Fibroblast of skin of back (primary cell): ENCODE measurements around the gene GATAD2A.

Experiments used
- DNase-seq: peaks from one replicate; pipeline ENCODE4 v3.0.0-alpha.2; 2013

Gene GATAD2A

DNA sequence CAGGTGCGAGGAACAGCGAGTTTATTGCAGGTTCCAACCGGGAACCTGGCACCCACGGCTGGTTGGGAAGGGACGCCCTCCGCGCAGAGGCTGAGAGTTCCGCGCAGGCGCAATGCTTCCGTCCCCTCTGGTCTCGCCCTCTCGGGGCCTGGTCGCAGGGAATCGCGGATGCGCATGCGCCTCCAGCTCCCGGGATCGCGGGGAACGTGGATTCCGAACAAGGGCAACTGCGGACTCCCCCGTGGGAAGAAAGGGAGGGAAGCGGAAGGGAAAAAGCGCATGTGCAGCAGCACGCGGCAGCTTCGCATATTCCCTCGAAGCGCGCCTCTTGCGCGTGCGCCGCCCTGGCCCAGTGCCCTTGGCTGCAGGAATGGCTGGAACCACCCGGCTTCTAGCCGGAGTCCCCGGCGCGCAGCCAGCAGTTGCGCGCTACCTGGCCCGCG, 108.8 kb downstream of the GATAD2A start:
- DNase-seq = peak; percentile 68

DNA sequence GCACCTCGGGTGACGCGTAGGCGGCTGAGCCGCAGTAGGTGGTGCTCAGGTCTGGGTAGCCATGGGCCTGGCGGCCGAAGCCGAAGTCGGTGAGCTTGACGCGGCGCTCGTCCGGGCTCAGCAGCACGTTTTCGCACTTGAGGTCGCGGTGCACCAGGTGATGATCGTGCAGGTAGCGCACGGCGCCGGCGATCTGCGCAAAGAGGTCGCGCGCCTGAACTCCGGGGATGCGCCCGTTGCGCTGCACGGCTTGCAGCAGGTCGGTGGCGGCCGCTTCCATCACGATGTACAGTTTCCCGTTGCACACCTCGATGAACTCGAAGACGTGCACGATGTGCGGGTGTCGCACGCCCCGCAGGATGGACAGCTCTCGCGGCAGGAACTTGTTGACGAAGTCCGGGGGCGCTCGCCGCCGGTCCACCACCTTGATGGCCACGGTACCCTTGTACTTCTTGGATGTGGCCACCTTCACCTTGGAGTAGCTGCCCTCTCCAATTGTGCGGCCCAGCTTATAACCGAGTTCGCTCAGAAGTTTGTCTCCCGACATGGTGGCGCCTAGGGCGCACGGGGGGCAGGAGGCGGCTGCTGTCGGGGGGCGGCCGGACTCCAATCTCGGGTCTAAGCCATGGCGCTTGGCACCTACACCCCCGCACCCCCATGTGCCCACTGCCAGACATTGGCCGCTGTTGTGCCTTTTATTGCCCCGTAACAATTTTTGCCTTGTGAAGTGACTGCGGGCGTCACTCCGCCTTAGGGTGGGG, 109.6 kb downstream of the GATAD2A start, which contains the start of gene TSSK6:
TSS of gene TSSK6 (minus strand) at position 668 of the 761 bp plus-strand sequence. CDS start at position 547, 121 bp downstream.
- no peak for DNase-seq

- peak; percentile 93 for DNase-seq
These were observed 110.4 kb downstream of the GATAD2A start, which contains the start of gene NDUFA13 for GRCh38 chr19:19515642-19516519. TSS of gene NDUFA13 (plus strand) at chr19:19516225. CDS start at chr19:19516239, 14 bp downstream.

GRCh38 chr19:19517235-19517619, 111.8 kb downstream of the GATAD2A start:
- DNase-seq = no peak

DNA sequence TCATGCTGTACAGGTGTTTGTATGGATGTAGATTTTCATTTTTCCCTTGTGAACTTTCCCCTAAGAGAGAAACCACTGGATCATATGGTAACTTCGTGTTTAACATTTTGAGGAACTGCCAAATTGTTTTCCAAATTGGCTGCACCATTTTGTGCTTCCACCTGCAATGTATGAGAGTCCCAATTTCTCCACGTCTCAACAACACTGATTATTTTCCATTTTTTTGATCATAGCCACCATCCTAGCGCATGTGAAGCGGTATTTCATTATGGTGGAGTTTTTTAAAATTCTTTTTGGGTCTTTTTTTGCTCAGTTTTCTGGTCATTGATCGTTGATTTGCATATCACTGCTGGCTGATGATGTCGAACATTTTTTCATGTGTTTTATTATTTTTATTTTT, 115.5 kb downstream of the GATAD2A start:
- no peak for DNase-seq

- DNase-seq = no peak
These were observed 117.7 kb downstream of the GATAD2A start for GRCh38 chr19:19523177-19523576.

DNA sequence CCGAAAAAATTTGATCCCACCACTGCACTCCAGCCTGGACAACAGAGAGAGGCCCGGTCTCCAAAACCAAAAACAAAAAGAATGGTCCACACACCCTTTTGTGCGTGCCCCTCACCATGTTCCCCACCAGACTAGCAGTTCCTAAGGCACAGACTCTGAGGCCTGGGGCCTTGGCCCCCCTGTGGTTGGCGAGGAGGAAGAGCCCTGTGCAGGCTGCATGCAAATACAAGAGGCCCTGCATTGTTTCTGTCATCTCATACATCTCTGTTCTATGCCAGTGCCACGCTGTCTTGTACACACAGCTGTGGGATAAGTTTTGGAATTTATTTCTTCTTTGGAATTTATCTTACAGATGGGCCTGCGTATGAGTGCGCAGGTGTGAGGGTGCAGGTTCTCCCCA, 118.6 kb downstream of the GATAD2A start:
- no peak for DNase-seq

DNA sequence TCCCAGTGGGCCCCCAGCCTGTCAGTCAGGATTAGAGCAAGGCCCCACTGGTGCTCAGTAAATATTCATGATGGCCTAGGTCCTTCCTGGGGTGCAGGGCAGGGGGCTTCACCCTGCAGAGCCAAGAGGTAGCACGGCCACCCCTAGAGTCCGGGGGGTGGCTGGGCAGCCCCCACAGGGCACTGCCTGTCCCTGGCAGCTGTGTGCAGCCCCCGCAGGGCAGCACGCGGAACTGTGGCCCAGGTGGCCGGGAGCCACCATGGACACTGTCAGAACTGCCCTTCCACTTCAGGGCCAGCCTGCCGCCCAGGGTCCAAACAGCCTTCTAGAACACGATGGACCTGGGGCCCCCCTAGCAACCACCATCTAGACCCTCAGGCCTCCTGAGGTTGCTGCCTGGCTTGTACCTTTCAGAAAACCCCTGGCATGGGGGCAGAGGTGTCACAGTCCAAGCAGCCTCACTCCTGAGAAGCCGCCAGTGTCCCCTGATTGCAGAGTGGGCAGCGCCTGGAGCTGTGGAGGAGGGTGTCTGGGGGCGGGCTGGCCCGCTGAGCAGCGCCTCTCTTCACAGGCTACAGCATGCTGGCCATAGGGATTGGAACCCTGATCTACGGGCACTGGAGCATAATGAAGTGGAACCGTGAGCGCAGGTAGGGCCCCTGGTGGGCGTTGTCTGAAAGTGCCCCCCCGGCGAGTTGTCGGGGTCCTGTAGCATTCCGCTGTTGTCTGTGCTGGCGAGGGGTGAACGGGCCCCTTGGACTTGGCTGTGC, 120.3 kb downstream of the GATAD2A start:
- DNase-seq = no peak

DNA sequence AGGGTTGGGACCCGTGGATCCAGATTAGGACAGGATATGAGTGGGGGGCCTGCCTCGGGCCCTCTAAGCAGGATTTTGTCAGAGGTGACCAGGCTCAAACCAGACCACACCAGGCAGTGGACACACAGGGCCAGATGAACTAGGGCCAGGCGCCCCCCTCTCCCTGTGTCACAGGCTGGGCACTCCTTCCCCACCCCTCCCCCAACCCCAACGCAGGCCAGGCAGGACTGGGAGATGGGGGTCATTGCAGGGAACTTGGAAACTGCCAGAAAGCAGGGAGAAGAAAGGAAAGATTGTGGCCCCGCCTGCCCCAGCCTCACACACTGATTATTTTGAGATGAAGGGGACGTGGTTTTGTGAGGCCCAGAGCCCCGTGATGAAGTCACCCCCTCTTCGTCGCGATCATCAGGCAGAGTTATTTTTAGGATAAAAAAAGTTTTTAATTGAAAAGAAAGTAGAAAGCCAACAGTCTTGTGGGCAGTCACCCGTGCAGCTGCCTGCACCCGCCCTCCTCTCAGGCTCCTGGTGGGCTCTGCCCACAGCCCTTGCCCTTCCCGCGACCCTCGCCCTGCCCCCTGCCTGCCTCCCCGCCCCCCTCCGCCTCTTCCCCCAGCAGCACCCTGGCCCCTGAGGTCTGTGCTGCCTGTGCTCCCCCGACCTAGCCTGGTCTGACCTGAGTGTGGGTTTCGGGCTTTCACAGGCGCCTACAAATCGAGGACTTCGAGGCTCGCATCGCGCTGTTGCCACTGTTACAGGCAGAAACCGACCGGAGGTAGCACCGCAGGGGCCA, 121.3 kb downstream of the GATAD2A start:
- DNase-seq = no peak

GRCh38 chr19:19527371-19527656, 121.8 kb downstream of the GATAD2A start:
- no peak for DNase-seq

DNA sequence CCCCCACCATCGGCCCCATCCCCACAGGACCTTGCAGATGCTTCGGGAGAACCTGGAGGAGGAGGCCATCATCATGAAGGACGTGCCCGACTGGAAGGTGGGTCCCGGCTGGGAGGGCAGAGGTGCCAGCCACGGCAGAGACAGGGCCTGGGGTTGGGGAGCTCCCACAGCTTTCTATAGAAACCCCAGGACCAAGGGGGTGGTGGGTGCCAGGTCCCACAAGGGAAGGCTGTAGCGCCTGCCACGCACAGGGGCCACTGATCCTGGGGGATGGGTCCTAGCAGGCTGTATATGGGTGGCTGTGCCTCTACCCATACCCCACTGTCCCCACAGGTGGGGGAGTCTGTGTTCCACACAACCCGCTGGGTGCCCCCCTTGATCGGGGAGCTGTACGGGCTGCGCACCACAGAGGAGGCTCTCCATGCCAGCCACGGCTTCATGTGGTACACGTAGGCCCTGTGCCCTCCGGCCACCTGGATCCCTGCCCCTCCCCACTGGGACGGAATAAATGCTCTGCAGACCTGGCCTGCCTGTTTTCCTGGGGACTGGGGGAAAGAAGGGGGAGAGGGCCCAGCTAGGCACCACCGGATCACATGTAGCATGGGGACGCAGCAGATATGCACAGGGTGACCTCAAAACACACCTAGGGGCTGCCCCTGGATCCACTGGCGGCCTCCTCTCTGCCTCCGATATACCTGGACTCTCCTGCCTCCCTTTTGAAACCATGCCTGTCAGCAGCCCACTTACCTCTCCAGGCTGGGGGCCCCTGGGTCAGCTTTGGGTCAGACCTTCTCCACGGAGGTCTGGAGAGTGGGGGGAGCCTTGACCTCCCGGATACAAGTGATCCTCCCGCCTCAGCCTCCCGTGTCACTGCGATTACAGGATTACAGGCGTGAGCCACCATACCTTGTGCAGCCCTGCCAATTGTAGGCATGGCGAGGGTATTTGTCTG, 122.5 kb downstream of the GATAD2A start:
- DNase-seq = no peak

GRCh38 chr19:19528721-19529490, 123.4 kb downstream of the GATAD2A start, which contains the start of gene YJEFN3:
TSS of gene YJEFN3 (plus strand) at chr19:19528911. CDS start at chr19:19528933, 22 bp downstream.
- peak; percentile 37 for DNase-seq

- no peak for DNase-seq
These were observed 124.4 kb downstream of the GATAD2A start for GRCh38 chr19:19529783-19530422.

- DNase-seq = no peak
These were observed 124.9 kb downstream of the GATAD2A start for GRCh38 chr19:19530423-19530804.

DNA sequence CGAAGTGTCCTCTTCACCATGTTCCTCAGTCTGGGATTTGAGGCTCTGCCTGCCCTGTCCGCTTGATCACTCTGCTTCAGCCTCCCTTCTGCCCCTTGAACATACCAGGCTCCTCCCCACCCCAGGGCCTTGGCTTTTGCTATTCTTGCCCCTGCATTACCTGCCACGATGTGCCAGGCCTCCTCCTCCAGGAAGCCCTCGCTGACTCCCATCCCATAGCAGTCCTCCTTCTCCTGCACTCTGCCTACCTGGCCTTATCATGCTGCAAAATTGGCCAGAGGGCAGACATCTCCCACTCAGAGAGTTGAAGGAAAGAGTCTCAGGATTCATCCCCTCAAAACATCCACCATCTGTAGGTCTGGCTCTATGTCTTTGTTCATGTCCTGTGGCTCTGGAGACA, 125.4 kb downstream of the GATAD2A start:
- DNase-seq = no peak

DNA sequence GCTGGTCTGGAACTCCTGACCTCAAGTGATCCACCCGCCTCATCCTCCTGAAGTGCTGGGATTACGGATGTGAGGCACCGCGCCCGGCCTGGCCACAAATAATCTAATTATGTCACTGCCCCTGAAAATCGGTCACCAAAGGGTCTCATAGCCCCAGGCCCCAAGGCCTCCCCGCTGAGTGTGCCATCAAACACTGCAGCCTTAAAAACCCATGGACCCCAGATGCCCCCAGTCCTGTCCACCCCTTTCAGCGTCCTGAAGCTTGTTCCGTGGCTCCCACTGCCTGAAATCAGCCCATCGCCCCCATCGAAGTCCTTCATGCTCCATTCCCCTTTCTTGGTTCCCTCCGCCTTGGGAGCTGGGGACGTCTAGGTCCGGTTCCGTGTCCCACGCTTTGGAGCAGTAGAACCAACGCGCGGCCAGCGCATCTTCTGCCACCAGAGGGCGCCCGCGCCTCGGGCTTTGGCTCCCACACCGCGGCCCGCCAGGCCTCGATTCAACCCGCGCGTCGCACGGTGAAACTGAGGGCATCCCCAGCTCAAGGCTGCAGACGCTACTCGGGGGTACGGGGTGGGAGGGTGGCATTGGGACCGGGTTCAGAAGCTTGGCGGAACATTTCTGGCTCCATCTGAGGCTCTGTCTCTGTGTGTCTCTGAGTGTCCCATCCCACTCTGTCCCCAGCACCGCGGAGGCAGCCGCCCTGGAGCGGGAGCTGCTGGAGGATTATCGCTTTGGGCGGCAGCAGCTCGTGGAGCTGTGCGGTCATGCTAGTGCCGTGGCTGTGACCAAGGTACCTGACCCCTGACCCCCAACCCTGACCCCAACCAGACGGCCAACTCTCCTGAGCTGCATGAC, 126.7 kb downstream of the GATAD2A start:
- peak; percentile 54 for DNase-seq

GRCh38 chr19:19532806-19533701, 127.6 kb downstream of the GATAD2A start:
- DNase-seq = no peak
